ENCODE data around the gene NDUFA11.
"Not testable (repeated sequence)": the region's sequence is repeated elsewhere in the genome, so short reads cannot be mapped to it uniquely, and the experiment has no call there.

NDUFA11 gene

DNA sequence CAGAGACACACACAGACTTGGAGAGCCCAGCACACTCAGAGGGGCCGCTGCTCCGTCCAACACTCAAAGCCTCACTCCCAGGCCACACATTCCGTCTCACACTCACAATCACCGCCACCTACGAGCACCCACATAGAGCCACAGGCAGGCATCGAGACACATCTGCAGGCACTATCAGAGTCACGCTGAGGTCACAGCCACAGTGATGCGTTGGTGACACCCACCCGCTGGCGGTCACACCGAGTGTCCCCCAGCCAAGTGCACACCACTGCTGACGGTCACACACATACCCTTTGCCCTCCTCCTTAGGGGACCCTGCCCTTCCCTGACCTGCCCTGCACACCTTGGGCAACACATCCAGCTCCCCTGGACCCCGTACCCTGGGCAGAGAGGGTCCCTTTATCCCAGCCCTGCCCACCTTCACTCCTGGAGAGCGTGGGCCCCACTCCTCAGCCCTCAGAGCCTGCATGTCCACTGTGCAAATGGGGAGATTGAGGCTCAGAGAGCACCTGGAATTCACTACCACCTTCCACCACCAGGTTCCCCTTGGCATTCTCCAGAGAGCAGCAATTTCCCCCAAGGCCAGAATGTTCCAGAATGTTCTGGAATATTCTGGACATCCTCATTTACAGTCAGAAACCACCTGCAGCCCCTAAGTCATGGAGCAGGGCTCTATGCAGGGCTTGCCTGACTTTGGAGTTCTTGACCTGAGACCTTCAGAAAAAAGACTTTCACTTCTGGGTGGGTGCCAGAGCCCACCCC lies 38.7 kb downstream of the NDUFA11 start:
- TF ChIP-seq, protein P1, sequence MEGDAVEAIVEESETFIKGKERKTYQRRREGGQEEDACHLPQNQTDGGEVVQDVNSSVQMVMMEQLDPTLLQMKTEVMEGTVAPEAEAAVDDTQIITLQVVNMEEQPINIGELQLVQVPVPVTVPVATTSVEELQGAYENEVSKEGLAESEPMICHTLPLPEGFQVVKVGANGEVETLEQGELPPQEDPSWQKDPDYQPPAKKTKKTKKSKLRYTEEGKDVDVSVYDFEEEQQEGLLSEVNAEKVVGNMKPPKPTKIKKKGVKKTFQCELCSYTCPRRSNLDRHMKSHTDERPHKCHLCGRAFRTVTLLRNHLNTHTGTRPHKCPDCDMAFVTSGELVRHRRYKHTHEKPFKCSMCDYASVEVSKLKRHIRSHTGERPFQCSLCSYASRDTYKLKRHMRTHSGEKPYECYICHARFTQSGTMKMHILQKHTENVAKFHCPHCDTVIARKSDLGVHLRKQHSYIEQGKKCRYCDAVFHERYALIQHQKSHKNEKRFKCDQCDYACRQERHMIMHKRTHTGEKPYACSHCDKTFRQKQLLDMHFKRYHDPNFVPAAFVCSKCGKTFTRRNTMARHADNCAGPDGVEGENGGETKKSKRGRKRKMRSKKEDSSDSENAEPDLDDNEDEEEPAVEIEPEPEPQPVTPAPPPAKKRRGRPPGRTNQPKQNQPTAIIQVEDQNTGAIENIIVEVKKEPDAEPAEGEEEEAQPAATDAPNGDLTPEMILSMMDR (conservative IDR thresholded peaks at IDR 0.05; ENCODE audit: low read length): no peak
- no peak for DNase-seq (ENCODE audit: low read depth)
- no peak overlapping the region for H3K4me3 ChIP-seq (ENCODE audit: low read length)

DNA sequence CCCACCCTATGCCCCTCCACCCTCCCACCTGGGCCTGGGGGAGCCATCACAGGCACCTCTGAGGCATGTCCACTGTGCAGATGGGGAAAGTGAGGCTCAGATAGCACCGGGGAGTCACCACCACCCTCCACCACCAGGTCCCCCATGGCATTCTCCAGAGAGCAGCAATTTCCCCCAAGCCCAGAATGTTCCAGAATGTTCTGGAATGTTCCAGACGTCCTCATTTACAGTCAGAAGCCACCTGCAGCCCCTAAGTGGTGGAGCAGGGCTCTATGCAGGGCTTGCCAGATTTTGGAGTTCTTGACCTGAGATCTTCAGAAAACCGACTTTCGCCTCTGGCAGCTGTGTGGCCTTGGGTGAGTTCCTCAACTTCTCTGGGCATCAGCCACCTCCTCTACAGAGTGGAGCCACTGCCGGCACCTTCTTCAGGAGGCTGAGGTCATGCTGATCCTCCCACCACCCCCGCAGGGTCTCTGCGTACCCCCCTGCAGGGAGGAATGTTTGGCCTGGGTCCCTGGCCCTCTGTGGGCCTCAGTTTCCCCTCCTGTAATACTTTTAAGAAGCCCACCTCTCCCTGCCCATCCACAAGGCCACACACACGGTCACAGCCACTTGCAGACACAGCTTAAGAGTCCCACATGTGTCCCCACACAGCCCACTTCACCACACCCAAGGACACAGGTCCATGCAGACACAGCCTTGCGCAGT lies 39.4 kb downstream of the NDUFA11 start:
- H3K4me3 ChIP-seq (ENCODE audit: low read length): no peak overlapping the region
- DNase-seq (ENCODE audit: low read depth): no peak
- TF ChIP-seq, protein P1 (conservative IDR thresholded peaks at IDR 0.05; ENCODE audit: low read length): no peak

DNA sequence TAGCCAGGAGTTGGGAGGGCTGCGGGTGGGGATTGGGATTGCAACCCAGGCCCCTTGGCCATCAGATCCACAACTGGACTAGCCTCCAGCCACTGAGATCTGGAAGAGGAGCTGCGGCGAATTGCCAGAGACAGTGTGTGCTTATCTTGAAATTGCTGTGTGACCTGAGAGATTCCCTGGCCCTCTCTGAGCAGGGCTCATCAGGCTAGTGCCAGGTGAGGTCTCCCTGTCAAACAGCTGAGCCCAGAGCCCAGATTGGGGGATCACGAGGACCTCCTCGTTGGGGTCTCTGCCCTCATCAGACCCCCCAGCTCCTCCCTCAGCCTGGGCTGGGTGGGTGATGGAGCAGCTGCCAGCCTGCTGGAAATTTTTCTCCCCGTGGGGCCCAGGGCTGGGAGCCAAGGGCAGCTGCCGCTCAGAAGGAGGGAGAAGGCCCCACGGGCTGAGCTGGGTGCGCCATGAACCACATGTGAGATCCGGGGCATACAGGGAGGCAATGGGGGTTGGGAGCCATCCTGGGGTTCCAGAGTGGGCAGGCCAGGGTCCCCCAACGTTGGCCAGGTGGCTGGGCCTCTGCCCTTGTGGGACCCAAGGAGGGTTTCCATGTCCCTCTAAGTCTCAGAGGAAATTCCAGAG lies 40.4 kb downstream of the NDUFA11 start:
- no peak overlapping the region for H3K4me3 ChIP-seq (ENCODE audit: low read length)
- DNase-seq (ENCODE audit: low read depth): no peak
- TF ChIP-seq, protein P1 (conservative IDR thresholded peaks at IDR 0.05; ENCODE audit: low read length): no peak

DNA sequence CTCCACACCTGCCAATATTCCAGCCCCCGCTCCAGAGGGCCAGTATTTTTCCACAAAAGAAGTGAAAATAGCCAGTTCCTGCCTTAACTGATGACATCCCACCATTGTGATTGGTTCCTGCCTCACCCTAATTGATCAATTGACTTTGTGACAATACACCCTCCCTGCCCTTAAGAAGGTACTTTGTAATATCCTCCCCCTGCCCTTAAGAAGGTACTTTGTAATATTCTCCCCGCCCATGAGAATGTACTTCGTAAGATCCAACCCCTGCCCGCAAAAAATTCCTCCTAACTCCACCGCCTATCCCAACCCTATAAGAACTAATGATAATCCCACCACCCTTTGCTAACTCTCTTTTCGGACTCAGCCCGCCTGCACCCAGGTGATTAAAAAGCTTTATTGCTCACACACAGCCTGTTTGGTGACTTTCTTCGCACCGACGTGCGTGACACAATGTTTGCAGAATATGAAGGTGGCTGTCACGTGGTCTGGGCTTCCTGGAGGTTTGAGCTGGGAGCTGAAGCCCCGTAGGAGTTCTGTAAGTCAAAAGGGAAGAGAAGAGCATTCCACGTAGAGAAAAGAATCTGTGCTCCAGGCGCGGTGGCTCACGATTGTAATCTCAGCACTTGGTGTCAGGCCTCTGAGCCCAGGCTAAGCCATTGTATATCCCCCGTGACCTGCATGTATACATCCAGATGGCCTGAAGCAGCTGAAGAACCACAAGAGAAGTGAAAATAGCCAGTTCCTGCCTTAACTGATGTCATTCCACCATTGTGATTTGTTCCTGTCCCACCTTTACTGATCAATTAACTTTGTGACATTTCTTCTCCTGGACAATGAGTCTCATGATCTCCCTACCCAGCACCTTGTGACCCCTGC lies 46.1 kb downstream of the NDUFA11 start:
- H3K4me3 ChIP-seq (ENCODE audit: low read length): no peak overlapping the region
- DNase-seq (ENCODE audit: low read depth): no peak
- TF ChIP-seq, protein P1 (conservative IDR thresholded peaks at IDR 0.05; ENCODE audit: low read length): no peak

DNA sequence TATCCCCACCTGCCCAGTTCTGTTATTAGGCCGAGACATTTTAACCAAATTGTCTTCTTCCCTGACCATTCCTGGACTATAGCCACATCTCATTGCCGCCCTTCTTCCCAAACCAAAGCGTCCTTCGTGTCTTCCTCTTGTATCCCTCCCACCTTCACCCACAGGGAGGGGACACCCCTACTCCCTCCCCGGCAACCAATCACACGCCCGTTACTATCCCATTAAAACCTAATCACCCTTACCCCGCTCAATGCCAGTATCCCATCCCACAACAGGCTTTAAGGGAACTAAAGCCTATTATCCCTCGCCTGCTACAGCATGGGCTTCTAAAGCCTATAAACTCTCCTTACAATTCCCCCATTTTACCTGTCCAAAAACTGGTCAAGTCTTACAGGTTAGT lies 48.4 kb downstream of the NDUFA11 start:
- DNase-seq (ENCODE audit: low read depth); H3K4me3 ChIP-seq (ENCODE audit: low read length): not testable (repeated sequence)

DNA sequence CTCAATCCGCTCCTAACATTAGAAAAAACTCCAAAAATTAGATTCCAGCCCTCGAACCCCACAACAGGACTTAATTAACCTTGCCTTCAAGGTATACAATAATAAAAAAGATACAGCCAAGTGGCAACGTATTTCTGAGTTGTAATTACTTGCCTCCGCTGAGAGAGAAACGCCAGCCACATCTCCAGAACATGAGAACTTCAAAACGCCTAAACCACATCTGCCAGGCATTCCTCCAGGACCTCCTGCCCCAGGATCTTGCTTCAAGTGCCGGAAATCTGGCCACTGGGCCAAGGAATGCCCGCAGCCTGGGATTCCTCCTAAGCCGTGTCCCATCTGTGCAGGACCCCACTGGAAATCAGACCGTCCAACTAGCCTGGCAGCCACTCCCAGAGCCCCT lies 49.5 kb downstream of the NDUFA11 start:
- DNase-seq (ENCODE audit: low read depth): peak; percentile 54
- not testable (repeated sequence) for H3K4me3 ChIP-seq (ENCODE audit: low read length)

DNA sequence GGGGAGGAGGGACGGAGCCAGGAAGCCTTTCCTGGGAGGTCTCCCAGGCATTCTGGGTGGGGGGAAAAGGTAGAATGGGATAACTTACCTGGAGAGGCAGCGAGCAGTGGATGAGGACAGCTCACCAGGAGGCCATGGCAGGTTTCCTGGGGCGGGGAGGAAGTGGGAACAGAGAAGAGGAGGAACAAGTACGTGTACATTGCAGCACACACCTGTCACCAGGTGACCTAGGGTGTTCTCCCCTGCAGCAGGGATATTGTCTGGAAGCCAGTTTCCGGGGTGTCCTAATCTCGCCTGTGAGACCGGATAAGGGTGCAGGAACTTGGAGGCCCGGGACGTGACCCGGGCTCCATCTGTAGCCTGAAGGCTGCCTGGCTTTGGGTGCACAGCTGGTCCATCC lies 52.3 kb downstream of the NDUFA11 start, which contains the start of gene FUT3:
FUT3 (minus strand) TSS at position 148 of the 400 bp plus-strand sequence.
- no peak for DNase-seq (ENCODE audit: low read depth)
- TF ChIP-seq, protein P1 (conservative IDR thresholded peaks at IDR 0.05; ENCODE audit: low read length): no peak
- no peak within 1 kb of the TSS for H3K4me3 ChIP-seq (ENCODE audit: low read length)

Measured in AG10803 (cell line).